OCI-LY3 (cell line): ENCODE results near the gene LECT2.

Source experiments
- CTCF ChIP-seq: fragments of 200-600, 300-600 bp; sonication (generic); IDR thresholded peaks from 2 replicates; pipeline ENCODE4 v1.5.1; 2014; ENCODE audit warnings: antibody characterized with exemption, low read length, low read depth
- EZH2phosphoT487 ChIP-seq: fragments of 200-600 bp; shearing (Covaris generic); IDR thresholded peaks from 2 replicates; pipeline ENCODE4 v1.6.1; 2018; ENCODE audit warnings: antibody characterized with exemption, mixed run types, low read depth

- TF ChIP-seq CTCF = no peak
- TF ChIP-seq EZH2phosphoT487 = no peak
These were observed 44.1 kb upstream of the LECT2 start for GRCh38 chr5:135998889-135999288.
